Measurements from ENCODE around the gene CACNA2D4. TPM values are rescaled to one million over a fixed set of nuclear protein-coding genes. Genes with fewer than 3 reads are reported as not detected.

The CACNA2D4 gene
- total and polyA plus RNA-seq, 8 donors = 0.60 to 3.1 (median 2.0) TPM

DNA sequence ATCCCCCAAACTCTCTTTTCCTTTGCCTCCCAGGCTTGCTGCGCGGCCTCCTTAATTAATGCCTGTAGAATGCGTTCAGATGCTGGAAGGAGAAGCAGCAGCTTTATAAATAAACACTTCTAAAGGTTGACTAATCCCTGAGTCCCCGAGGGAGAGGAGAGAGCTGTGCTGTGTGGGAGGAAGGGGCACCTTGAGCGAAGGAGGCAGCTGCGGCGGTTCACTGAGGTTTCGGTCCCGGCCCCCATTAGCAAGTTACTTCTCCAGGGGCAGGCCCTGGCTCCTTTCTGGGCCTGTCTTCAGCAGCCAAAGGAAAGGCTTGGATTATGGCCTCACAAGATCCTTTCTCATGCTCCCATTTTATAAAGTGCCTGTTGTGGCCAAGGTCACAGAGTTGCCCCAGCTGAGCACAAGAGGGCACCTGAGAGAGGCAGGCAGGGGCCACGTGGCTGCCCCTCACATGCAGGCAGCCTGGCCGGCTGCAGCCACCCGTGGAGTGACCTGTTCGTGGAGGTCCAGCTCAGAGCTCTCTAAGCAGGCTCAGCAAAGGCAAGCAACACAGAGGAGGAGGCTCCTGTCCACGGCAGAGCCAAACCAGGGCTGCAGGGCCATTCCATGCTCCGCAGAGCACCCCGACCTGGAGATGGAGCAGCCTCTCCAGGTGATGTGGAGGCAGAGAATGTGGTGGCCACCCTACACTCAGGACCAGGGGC lies 15.0 kb upstream of the CACNA2D4 start:
- WGBS, 2 donors = 83% methylated on average over 16 of the region's 16 CpGs
- intact Hi-C loops (cut with DNase I) = loop anchor here in 2 of 3 donors (10.0 kb wide), 2 partner anchors 279 to 289 kb away; no protein-coding TSS in a partner anchor
- Histone ChIP-seq H3K36me3 (no peaks in the 10 kb centered on the region), H3K27ac (no peak overlapping the region), H3K4me1 (peaks cover 0 to 10% (median 8%) of the 10 kb centered on the region in 3 donors), H3K9me3 (no peaks in the 10 kb centered on the region), H3K4me3 (no peak overlapping the region), H3K27me3 (no peaks in the 10 kb centered on the region)
- DNase-seq (no peak), FAIRE-seq (no peak), ATAC-seq (no peak)
- TF ChIP-seq, protein P1, sequence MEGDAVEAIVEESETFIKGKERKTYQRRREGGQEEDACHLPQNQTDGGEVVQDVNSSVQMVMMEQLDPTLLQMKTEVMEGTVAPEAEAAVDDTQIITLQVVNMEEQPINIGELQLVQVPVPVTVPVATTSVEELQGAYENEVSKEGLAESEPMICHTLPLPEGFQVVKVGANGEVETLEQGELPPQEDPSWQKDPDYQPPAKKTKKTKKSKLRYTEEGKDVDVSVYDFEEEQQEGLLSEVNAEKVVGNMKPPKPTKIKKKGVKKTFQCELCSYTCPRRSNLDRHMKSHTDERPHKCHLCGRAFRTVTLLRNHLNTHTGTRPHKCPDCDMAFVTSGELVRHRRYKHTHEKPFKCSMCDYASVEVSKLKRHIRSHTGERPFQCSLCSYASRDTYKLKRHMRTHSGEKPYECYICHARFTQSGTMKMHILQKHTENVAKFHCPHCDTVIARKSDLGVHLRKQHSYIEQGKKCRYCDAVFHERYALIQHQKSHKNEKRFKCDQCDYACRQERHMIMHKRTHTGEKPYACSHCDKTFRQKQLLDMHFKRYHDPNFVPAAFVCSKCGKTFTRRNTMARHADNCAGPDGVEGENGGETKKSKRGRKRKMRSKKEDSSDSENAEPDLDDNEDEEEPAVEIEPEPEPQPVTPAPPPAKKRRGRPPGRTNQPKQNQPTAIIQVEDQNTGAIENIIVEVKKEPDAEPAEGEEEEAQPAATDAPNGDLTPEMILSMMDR (IDR thresholded peaks at IDR 0.05) = no peak

DNA sequence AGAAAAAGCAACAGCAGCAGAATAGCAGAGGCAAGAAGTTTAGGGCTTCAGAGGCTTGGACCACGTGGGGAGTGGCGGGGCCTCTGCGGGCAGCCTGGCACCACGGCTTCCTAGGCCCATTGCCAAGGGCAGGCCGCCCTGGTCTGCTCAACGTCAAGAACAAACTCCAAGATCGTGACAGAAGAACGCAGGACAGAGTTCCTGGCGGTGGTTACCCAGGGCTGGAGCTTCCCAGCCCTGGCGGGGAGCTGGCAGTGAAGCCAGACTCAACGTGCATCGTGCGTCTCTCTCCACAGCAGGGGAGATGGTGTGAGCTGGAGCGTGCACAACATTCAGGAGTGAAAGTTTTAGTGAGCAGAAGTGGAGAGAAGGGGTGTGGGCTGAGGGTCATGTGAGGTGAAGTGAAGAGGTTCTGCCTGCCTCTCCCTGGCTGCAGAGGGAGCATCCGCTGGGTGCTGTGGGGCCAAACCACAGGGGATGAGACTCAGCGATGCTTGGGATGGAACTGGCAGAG lies 13.9 kb upstream of the CACNA2D4 start:
- peaks cover 0 to 10% (median 8%) of the 10 kb centered on the region in 3 donors for H3K4me1 ChIP-seq
- intact Hi-C loops (cut with DNase I) = loop anchor here in 2 of 3 donors (10.0 kb wide), 2 partner anchors 278 to 288 kb away; no protein-coding TSS in a partner anchor
- no peak overlapping the region for H3K27ac ChIP-seq
- no peaks in the 10 kb centered on the region for H3K36me3 ChIP-seq
- no peak overlapping the region for H3K4me3 ChIP-seq
- H3K27me3 ChIP-seq = no peaks in the 10 kb centered on the region
- TF ChIP-seq, protein P1 (IDR thresholded peaks at IDR 0.05) = no peak
- ATAC-seq (no peak), FAIRE-seq (no peak), DNase-seq (no peak)
- H3K9me3 ChIP-seq = no peaks in the 10 kb centered on the region
- 32 to 47% methylated on average over 16 of the region's 16 CpGs for WGBS, 2 donors

DNA sequence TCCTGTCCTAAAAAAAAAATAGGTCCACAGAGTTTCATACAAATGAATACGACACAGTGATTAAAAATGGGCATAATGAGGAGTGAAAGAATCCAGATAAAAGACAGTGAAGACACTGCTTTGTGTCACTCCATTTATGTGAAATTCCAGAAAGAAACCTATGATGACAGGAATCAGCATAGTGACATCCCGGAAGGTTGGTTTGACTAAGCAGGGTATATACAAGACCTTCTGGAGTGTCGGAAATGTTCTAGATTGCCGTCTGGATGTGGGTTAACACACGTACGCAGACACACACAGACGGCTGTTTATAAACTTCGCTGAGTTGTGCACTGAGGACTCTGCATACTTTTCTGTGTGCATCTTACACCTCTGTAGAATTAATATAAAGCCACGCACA lies 13.2 kb upstream of the CACNA2D4 start:
- FAIRE-seq = no peak
- Histone ChIP-seq H3K4me3 (no peak overlapping the region), H3K27me3 (no peaks in the 10 kb centered on the region), H3K9me3 (no peaks in the 10 kb centered on the region), H3K36me3 (no peaks in the 10 kb centered on the region), H3K4me1 (peaks cover 0 to 7% (median 2%) of the 10 kb centered on the region in 3 donors), H3K27ac (no peak overlapping the region)
- no peak for DNase-seq
- intact Hi-C loops (cut with DNase I) = loop anchor here in 2 of 3 donors (10.0 kb wide), 2 partner anchors 277 to 287 kb away; no protein-coding TSS in a partner anchor
- TF ChIP-seq, protein P1 (IDR thresholded peaks at IDR 0.05) = no peak
- 85 to 93% methylated on average over 9 of the region's 9 CpGs for WGBS, 2 donors
- ATAC-seq = no peak

DNA sequence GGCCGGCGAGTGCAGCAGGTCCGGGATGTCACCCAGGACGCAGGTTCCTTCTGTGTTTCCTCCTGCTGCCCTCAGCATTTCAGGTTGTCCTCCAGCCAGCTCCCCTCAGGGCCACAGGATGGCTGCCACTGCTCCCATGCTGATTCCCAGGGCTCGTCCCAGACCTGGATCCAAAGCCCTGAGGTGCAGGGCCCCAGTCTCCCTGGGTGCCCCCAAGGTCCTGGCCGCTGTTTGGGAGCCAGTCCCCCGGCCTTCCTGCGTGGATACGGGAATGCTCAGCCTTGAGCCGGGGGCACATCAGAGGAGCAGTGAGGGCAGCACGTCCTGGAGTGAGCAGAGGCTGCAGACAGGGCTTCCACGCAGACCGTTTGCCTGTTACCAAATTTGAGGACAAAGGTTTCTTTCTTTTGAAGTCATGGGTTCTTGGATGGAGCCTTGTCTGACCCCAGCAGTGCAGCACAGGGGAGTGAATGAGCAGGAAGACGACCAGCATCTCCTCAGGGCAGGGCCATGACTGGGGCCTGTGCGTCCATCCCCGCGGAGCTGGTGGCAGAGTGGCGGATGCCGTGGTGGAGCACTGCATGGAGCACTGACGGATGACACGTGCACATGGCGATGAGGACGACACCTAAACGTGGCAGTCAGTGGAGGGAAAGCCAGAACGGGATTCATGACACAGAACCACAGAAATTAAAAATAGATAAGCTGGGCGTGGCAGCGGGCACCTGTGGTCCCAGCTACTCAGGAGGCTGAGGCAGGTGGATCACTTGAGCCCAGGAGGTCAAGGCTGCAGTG lies 12.5 kb upstream of the CACNA2D4 start:
- intact Hi-C loops (cut with DNase I) = loop anchor here in 2 of 3 donors (10.0 kb wide), 2 partner anchors 276 to 286 kb away; no protein-coding TSS in a partner anchor
- DNase-seq (no peak), FAIRE-seq (no peak), ATAC-seq (no peak)
- TF ChIP-seq, protein P1 (IDR thresholded peaks at IDR 0.05) = no peak
- Histone ChIP-seq H3K36me3 (no peaks in the 10 kb centered on the region), H3K27ac (no peak overlapping the region), H3K27me3 (no peaks in the 10 kb centered on the region), H3K4me3 (no peak overlapping the region), H3K4me1 (peaks cover 0 to 1% (median 0%) of the 10 kb centered on the region in 3 donors), H3K9me3 (no peaks in the 10 kb centered on the region)
- WGBS, 2 donors = 83 to 88% methylated on average over 27 of the region's 27 CpGs
